CD14-positive monocyte (primary cell): ENCODE data around the gene ITPKB. TPM values are rescaled to one million over a fixed set of nuclear protein-coding genes. Genes with fewer than 3 reads are reported as not detected.

ENCODE experiments used
- DNase-seq, 3 donors: peaks; one replicate each; pipeline ENCODE4 v3.0.0-alpha.2; 2011 to 2022
- H2AFZ ChIP-seq: 2 replicates; pipeline ENCODE4 v1.6.0; 2012; ENCODE audit warnings: mild to moderate bottlenecking, low read depth, low read length, inconsistent platforms; ENCODE audit not compliant: insufficient read depth, poor library complexity, severe bottlenecking
- H3K27ac ChIP-seq, 2 donors: 1 replicate in 1 of 2; 2 replicates in 1 of 2; pipeline ENCODE4 v1.5.1; 2012 to 2013; ENCODE audit warnings: low read length in 2 of 2, control low read depth in 1 of 2, inconsistent platforms in 1 of 2, low read depth in 1 of 2, mild to moderate bottlenecking in 1 of 2
- H3K27me3 ChIP-seq, 2 donors: one replicate each; pipeline versions ENCODE4 v1.6.0 to v1.6.1; 2011 to 2013; ENCODE audit warnings: low read length in 2 of 2; ENCODE audit not compliant: control insufficient read depth in 2 of 2, insufficient read depth in 2 of 2
- H3K36me3 ChIP-seq, 2 donors: replicated peaks in 1 of 2; 1 replicate in 1 of 2; 2 replicates in 1 of 2; pipeline versions ENCODE4 v1.5.1 to v1.6.1; 2012 to 2013; ENCODE audit warnings: low read length in 2 of 2, control low read depth in 1 of 2, inconsistent platforms in 1 of 2, mild to moderate bottlenecking in 1 of 2; ENCODE audit not compliant: insufficient read depth in 2 of 2, control insufficient read depth in 1 of 2
- H3K4me1 ChIP-seq, 2 donors: 1 replicate in 1 of 2; 2 replicates in 1 of 2; pipeline versions ENCODE4 v1.5.1 to v1.6.1; 2012 to 2013; ENCODE audit warnings: low read length in 2 of 2, control low read depth in 1 of 2, inconsistent platforms in 1 of 2, mild to moderate bottlenecking in 1 of 2, moderate library complexity in 1 of 2; ENCODE audit not compliant: insufficient read depth in 2 of 2, control insufficient read depth in 1 of 2
- H3K4me2 ChIP-seq: replicated peaks from 2 replicates; pipeline ENCODE3; 2012; ENCODE audit warnings: low read length, moderate library complexity, mild to moderate bottlenecking; ENCODE audit not compliant: poor library complexity, severe bottlenecking; ENCODE audit errors: extremely low read depth
- H3K4me3 ChIP-seq, 3 experiments: fragments of 200-600 bp in 1 of 3; sonication (generic) in 1 of 3; replicated peaks in 1 of 3; 1 replicate in 2 of 3; 2 replicates in 1 of 3; pipeline ENCODE4 v1.5.1; 2011 to 2013; ENCODE audit warnings: low read length in 3 of 3, mild to moderate bottlenecking in 3 of 3, control low read depth in 2 of 3, low read depth in 2 of 3, inconsistent platforms in 1 of 3, moderate library complexity in 1 of 3
- H3K79me2 ChIP-seq: 2 replicates; pipeline ENCODE4 v1.6.0; 2012; ENCODE audit warnings: mild to moderate bottlenecking, control low read depth, inconsistent platforms, low read length, moderate library complexity; ENCODE audit not compliant: insufficient read depth
- H3K9ac ChIP-seq: 2 replicates; pipeline ENCODE4 v1.6.0; 2017; ENCODE audit warnings: low read length, mild to moderate bottlenecking; ENCODE audit not compliant: insufficient read depth, poor library complexity, severe bottlenecking
- H3K9me3 ChIP-seq, 2 donors: replicated peaks in 1 of 2; 1 replicate in 1 of 2; 2 replicates in 1 of 2; pipeline versions ENCODE4 v1.5.1 to v1.6.1; 2012 to 2013; ENCODE audit warnings: low read length in 2 of 2, control low read depth in 1 of 2; ENCODE audit not compliant: control insufficient read depth in 1 of 2, insufficient read depth in 1 of 2
- H4K20me1 ChIP-seq: 2 replicates; pipeline ENCODE4 v1.6.0; 2012; ENCODE audit warnings: mild to moderate bottlenecking, low read length, control low read depth, moderate library complexity; ENCODE audit not compliant: insufficient read depth
- H3K27ac Mint-ChIP-seq, 7 donors: one replicate each; pipeline ENCODE4 v1.8.0; 2020; ENCODE audit warnings: mild to moderate bottlenecking in 7 of 7, mixed read lengths in 7 of 7, moderate library complexity in 6 of 7, inconsistent platforms in 2 of 7
- H3K27me3 Mint-ChIP-seq, 3 donors: one replicate each; pipeline ENCODE4 v1.8.0; 2021 to 2022; ENCODE audit warnings: low read depth in 3 of 3, mild to moderate bottlenecking in 3 of 3, mixed read lengths in 3 of 3, moderate library complexity in 3 of 3, inconsistent platforms in 1 of 3
- H3K36me3 Mint-ChIP-seq, 2 donors: one replicate each; pipeline ENCODE4 v1.8.0; 2020; ENCODE audit warnings: mixed read lengths in 2 of 2, inconsistent platforms in 1 of 2, mild to moderate bottlenecking in 1 of 2
- H3K4me1 Mint-ChIP-seq: one replicate; pipeline ENCODE4 v1.8.0; 2020; ENCODE audit warnings: mild to moderate bottlenecking, mixed read lengths
- H3K4me3 Mint-ChIP-seq, 2 donors: one replicate each; pipeline ENCODE4 v1.8.0; 2020; ENCODE audit warnings: mild to moderate bottlenecking in 2 of 2, mixed read lengths in 2 of 2, moderate library complexity in 1 of 2
- H3K9me3 Mint-ChIP-seq, 7 donors: one replicate each; pipeline ENCODE4 v1.8.0; 2020 to 2022; ENCODE audit warnings: mixed read lengths in 7 of 7, mild to moderate bottlenecking in 6 of 7, moderate library complexity in 6 of 7, inconsistent platforms in 2 of 7
- WGBS: methylation state at CpG from one replicate; pipeline ENCODE4 v1.1.5; 2013; ENCODE audit warnings: missing lambda C conversion rate; ENCODE audit not compliant: insufficient coverage; 5-methylcytosine and 5-hydroxymethylcytosine counted together
- intact Hi-C, 2 donors: fragments of 100-400 bp; cut with micrococcal nuclease; formaldehyde crosslinking; loops; one replicate each; pipeline versions ENCODE4 v1.15.0 to v1.15.1; 2023
- polyA plus RNA-seq, 3 donors: library from polyadenylated mRNA; depleted of rRNA in 1 of 3; unstranded in 2 of 3; stranded (reverse) in 1 of 3; fragments of 300-500 nt in 2 of 3; fragments of >200 nt in 1 of 3; fragmentation: Illumina TruSeq in 2 of 3; gene quantifications; 1 replicate in 2 of 3; 2 replicates in 1 of 3; pipeline ENCODE4 v1.2.3, GENCODE V29; 2012 to 2021
- TF ChIP-seq, protein P1 (sequence below): fragments of 200-600 bp; IDR thresholded peaks from one replicate; pipeline ENCODE4 v1.8.0; 2022; ENCODE audit warnings: antibody characterized with exemption, mild to moderate bottlenecking

ITPKB gene
- polyA plus RNA-seq, 3 donors, result 7.3 to 14.4 (median 10.2) TPM

DNA sequence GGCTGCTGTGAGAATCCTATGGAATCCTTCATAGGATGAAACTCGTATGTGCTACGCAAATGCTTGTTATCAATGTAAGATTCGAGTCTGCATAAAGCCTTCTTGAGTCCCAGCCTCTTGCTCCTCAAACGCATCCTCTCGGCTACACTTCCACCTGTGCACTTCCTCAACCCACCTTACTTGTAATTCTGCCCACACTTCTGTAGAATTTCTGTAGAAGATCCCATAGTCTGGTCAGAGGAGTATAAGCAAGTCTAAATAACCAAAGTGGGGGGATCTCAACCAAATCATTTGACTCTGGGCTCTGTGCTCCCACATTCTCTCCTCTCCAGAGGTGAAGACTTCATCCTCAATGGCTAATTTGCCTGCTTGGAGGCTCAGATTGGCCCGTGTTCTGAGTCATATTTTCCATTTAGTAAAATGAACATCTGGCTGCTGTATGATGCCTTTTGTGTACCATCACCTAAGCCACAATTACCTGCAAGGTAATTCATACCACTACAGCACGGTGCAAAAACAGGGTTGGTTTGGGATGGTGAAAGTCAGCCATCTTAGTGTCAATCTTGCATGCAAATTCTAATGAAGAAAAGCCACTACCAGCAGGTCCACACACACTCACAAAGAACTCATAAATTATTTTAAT is 63.2 kb downstream of the ITPKB start:
- Histone ChIP-seq H3K4me3 (peak overlapping the region in 2 of 3 experiments; percentile 35 to 65), H3K9me3 (no peaks in the 10 kb centered on the region), H3K4me1 (peaks cover 76 to 77% of the 10 kb centered on the region in 2 donors), H2AFZ (no peak overlapping the region), H4K20me1 (no peaks in the 10 kb centered on the region), H3K4me2 (peak overlapping the region; percentile 76), H3K27ac (peak overlapping the region; percentile 96 to 99), H3K27me3 (no peaks in the 10 kb centered on the region), H3K36me3 (peaks cover 0 to 13% of the 10 kb centered on the region in 2 donors), H3K9ac (peak overlapping the region; percentile 72), H3K79me2 (peaks cover 69% of the 10 kb centered on the region)
- H3K36me3 Mint-ChIP-seq, result peaks cover 23 to 26% of the 10 kb centered on the region in 2 donors
- intact Hi-C loops, result loop anchor here in 1 of 2 donors (5.0 kb wide), 2 partner anchors 34 to 41 kb away; no protein-coding TSS in a partner anchor
- no peak for DNase-seq
- no CpG with 5 or more reads among the region's 7 CpGs for WGBS
- TF ChIP-seq, protein P1, sequence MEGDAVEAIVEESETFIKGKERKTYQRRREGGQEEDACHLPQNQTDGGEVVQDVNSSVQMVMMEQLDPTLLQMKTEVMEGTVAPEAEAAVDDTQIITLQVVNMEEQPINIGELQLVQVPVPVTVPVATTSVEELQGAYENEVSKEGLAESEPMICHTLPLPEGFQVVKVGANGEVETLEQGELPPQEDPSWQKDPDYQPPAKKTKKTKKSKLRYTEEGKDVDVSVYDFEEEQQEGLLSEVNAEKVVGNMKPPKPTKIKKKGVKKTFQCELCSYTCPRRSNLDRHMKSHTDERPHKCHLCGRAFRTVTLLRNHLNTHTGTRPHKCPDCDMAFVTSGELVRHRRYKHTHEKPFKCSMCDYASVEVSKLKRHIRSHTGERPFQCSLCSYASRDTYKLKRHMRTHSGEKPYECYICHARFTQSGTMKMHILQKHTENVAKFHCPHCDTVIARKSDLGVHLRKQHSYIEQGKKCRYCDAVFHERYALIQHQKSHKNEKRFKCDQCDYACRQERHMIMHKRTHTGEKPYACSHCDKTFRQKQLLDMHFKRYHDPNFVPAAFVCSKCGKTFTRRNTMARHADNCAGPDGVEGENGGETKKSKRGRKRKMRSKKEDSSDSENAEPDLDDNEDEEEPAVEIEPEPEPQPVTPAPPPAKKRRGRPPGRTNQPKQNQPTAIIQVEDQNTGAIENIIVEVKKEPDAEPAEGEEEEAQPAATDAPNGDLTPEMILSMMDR, result no peak
- H3K9me3 Mint-ChIP-seq, result no peaks in the 10 kb centered on the region
- H3K27ac Mint-ChIP-seq, result peak overlapping the region; percentile 97 to 99 (median 98)
- peak overlapping the region; percentile 70 to 85 for H3K4me3 Mint-ChIP-seq
- H3K4me1 Mint-ChIP-seq, result peaks cover 84% of the 10 kb centered on the region
- H3K27me3 Mint-ChIP-seq, result peaks cover 0 to 3% (median 0%) of the 10 kb centered on the region in 3 donors

DNA sequence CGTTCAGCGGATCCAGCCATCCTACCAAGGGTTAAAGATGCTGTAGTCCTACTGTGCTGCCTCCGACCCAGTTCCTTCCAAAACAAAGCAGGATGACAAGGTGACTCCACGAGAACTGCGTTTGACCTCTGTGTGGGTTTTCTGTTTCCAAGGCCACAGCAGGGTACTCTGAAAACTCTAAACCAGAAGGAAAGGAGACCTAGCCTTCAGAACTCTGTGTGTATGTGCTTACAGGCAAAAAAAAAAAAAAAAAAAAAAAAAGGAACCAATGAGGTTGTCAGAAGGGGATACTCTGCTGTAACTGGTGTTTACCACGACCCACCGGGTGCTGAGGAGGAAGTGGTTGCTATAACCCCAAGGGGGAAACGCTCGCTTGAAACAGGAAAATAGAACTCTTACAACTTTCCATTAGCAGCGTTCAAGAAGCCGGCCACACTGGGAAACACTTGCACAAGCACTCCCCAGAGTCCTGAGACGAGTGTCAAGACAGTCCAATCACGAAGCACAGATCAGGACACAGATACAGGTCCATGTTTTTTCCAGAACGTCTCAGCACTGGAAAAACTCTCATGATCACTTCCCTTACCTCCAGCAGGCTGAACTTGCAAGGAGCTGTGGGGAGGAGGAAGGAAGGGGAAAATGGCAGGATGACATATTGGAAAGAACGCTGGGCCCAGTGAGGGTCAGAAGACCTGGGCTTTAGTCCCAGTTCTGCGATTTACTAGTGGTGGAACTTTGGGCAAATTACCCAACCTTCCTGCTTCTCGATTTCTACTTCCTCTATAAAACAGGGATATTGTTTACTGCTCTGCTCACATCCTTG is 64.0 kb downstream of the ITPKB start:
- WGBS, result 5% methylated on average over 7 of the region's 17 CpGs
- H3K79me2 ChIP-seq, result peaks cover 66% of the 10 kb centered on the region
- peaks cover 23% of the 10 kb centered on the region in 2 donors for H3K36me3 Mint-ChIP-seq

More for the DNA sequence above, 64.0 kb downstream of the ITPKB start:
- peaks cover 0 to 13% of the 10 kb centered on the region in 2 donors for H3K36me3 ChIP-seq
- H3K9me3 ChIP-seq, result no peaks in the 10 kb centered on the region
- peaks cover 0 to 3% (median 0%) of the 10 kb centered on the region in 3 donors for H3K27me3 Mint-ChIP-seq
- H3K4me3 Mint-ChIP-seq, result peak overlapping the region; percentile 70 to 85
- H3K9ac ChIP-seq, result peak overlapping the region; percentile 72
- H3K4me3 ChIP-seq, result peak overlapping the region; percentile 26 to 65 (median 35)
- peak overlapping the region; percentile 76 for H3K4me2 ChIP-seq
- peaks cover 69 to 70% of the 10 kb centered on the region in 2 donors for H3K4me1 ChIP-seq
- intact Hi-C loops, result loop anchor here in 1 of 2 donors (1.0 to 5.0 kb wide), 3 partner anchors 11 to 42 kb away; no protein-coding TSS in a partner anchor
- H4K20me1 ChIP-seq, result no peaks in the 10 kb centered on the region
- peak overlapping the region; percentile 96 to 99 for H3K27ac ChIP-seq
- H2AFZ ChIP-seq, result no peak overlapping the region
- DNase-seq, result peak; percentile 92 to 96 (median 95)
- peak overlapping the region; percentile 97 to 99 (median 98) for H3K27ac Mint-ChIP-seq
- TF ChIP-seq, protein P1, result no peak
- H3K9me3 Mint-ChIP-seq, result no peaks in the 10 kb centered on the region
- H3K4me1 Mint-ChIP-seq, result peaks cover 76% of the 10 kb centered on the region
- H3K27me3 ChIP-seq, result no peaks in the 10 kb centered on the region
